D721Med (cell line): ENCODE data around the gene TMEM116.

Experiments used
- DNase-seq: peaks from one replicate; pipeline ENCODE4 v3.0.0; 2011; ENCODE audit warnings: low spot score; ENCODE audit not compliant: insufficient read length
- FAIRE-seq: peaks from 2 replicates; lab custom pipeline; 2011; peaks lifted over from hg19 to GRCh38; lab: Jason Lieb, UNC
- TF ChIP-seq, protein P1 (sequence below): IDR thresholded peaks from 2 replicates; pipeline ENCODE4 v1.5.1; 2012; ENCODE audit warnings: mild to moderate bottlenecking, control low read depth; ENCODE audit not compliant: insufficient read depth; ENCODE audit errors: missing control alignments

Gene TMEM116

DNA sequence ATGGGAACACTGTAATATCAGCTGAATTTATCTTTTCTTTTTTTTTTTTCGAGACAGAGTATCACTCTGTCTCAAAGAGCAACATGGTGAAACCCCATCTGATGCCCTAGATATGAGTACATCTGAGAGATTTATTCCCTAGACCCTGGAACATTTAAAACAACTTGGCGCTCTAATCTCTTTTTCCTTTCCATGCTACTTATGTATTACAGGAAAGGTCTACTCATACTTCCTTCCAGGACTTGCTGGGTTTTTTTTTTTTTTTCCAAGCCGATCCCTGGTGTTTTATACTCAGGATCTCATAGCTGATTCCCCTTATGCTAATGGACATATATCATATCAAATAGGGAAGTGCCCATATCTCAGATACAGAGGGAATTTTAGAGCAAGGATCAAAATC is 87.8 kb downstream of the TMEM116 start:
- DNase-seq (no peak), FAIRE-seq (no peak)
- TF ChIP-seq, protein P1, sequence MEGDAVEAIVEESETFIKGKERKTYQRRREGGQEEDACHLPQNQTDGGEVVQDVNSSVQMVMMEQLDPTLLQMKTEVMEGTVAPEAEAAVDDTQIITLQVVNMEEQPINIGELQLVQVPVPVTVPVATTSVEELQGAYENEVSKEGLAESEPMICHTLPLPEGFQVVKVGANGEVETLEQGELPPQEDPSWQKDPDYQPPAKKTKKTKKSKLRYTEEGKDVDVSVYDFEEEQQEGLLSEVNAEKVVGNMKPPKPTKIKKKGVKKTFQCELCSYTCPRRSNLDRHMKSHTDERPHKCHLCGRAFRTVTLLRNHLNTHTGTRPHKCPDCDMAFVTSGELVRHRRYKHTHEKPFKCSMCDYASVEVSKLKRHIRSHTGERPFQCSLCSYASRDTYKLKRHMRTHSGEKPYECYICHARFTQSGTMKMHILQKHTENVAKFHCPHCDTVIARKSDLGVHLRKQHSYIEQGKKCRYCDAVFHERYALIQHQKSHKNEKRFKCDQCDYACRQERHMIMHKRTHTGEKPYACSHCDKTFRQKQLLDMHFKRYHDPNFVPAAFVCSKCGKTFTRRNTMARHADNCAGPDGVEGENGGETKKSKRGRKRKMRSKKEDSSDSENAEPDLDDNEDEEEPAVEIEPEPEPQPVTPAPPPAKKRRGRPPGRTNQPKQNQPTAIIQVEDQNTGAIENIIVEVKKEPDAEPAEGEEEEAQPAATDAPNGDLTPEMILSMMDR, result no peak

DNA sequence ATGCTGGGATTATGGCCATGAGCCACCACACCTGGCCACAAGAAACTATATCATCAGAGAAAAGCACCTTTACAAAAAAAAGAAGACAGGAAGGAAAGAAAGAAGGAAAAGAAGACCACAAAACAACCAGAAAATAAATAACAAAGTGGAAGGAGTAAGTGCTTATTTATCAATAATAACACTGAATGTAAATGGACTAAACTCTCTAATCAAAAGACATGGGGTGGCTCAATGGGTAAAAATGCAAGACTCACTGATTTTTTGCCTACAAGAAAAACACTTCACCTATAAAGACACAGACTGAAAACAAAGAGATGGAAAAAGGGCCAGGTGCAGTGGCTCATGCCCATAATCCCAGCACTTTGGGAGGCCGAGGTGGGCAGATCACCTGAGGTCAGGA is 105.2 kb downstream of the TMEM116 start:
- FAIRE-seq, result no peak
- TF ChIP-seq, protein P1, result no peak
- no peak for DNase-seq

DNA sequence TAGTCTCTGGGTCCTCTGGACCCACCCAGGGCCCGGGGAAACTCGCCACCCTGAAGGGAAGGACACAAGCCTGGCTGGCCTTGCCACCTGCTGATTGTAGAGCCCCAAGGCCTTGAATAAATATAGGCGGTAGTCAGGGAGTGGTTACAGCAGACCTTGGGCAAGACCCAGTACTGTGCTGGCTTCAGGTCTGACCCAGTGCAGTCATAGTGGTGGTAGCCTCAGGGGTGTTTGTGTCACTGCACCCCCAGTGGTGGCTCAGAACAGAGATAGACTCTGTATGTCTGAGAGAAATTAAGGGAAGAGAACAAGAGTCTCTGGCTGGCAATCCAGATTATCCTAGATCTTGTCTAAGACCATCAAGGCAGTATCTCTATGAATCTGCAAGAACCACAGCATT is 107.5 kb downstream of the TMEM116 start:
- no peak for DNase-seq
- TF ChIP-seq, protein P1, result no peak
- FAIRE-seq, result no peak

DNA sequence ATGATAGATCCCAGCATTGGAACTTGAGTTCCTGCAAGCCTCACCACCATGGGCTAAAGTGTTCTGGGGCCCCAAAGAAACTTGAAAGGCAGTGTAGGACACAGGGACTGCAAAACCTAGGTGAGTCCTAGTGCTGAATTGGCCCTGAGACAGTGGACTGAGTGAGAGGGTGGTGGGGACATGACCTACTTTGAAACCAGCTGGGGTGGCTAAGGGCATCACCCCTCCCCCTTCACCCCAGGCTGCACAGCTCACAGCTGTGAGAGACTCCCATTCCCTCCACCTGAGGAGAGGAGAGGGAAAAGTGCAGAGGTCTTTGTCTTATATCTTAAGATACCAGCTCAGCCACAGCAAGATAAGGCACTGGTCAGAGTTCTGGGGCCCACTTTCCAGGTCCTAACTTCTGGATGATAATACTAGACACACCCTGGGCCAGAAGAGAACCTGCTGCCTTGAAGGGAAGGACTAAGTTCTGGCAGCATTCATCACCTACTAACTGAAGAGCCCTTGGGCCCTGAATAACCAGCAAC is 108.5 kb downstream of the TMEM116 start:
- FAIRE-seq (no peak), DNase-seq (no peak)
- TF ChIP-seq, protein P1, result no peak

DNA sequence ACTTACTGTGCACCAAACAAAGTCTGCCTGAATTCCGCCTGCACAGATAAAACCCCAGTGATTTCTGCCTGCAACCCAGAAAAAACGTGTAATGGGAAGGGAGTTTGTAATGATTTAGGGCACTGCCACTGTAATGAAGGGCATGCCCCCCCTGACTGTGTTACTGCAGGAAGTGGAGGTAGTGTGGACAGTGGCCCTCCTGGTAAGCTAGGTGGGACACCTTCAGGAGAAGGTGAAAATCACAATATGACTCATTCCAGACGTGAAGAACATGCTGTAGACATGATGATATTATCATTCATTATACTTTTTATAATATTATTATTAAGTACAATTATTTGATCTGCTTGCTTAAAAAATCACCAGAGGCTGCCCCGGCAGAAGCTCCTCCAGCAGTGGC is 111.8 kb downstream of the TMEM116 start:
- TF ChIP-seq, protein P1, result no peak
- DNase-seq (no peak), FAIRE-seq (no peak)

DNA sequence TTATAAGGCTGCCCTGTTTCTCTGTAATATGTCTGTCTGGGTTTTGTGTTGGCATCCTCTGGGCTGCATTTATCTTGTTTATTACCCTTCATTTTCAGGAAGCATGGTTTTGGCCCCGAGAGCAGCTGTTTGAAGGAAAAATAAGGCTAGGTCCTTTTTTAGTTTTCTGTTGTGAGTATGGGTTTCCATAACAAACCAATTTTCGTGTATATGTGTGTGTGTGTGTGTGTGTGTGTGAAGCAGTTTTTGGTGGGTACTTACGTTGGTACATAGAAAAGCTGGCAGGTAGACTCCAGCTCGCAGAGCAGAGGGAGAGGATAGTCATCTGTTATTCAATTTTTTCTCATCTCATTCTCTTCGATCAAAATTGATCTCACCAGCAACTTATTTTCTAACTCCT is 118.4 kb downstream of the TMEM116 start:
- TF ChIP-seq, protein P1, result no peak
- no peak for FAIRE-seq
- DNase-seq, result no peak

DNA sequence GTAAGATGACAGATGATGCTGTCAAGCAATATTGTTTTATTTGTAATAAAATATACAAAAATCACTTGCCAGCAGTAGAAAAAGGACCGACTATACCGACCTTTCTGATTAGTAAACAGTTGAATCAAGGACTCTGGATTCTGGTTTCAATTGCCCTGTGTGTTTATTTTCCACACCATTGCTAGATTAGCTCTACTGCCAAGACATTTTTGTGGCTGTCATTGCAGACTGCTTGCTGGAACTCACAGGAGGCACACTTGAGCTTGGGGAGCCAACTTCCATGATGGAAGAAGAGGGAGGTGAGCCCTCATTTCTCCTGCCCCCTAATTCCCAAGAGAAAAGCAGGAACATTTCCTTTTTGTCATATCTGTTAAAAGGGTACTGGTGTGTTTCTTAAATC is 119.7 kb downstream of the TMEM116 start:
- FAIRE-seq, result no peak
- no peak for DNase-seq
- TF ChIP-seq, protein P1, result no peak
